Activated CD8-positive, alpha-beta T cell treated with anti-CD3 and anti-CD28 coated beads for 36 hours (primary cell): ENCODE results near the gene PRR29. TPM values are rescaled to one million over a fixed set of nuclear protein-coding genes. Genes with fewer than 3 reads are reported as not detected.

Experiments
- ATAC-seq: fragments of 200-7000 bp; cut with Tn5 transposase; one replicate; pipeline ENCODE4 v1.10.0; 2021; ENCODE audit warnings: mild to moderate bottlenecking, moderate library complexity
- CTCF ChIA-PET: fragments of 350-600 bp; sonication (Branson Sonifier 250); formaldehyde crosslinking; loops from one replicate; lab custom pipeline; 2021; ENCODE audit warnings: antibody characterized with exemption; lab: Charles Lee
- POLR2A ChIA-PET: fragments of 350-600 bp; sonication (Branson Sonifier 250); formaldehyde crosslinking; loops from one replicate; lab custom pipeline; 2021; ENCODE audit warnings: antibody characterized with exemption; lab: Charles Lee
- DNase-seq: peaks from one replicate; pipeline ENCODE4 v3.0.0-alpha.2; 2020
- H3K27ac Mint-ChIP-seq: one replicate; pipeline ENCODE4 v1.8.0; 2021; ENCODE audit warnings: mild to moderate bottlenecking, mixed read lengths
- H3K27me3 Mint-ChIP-seq: one replicate; pipeline ENCODE4 v1.8.0; 2021; ENCODE audit warnings: mixed read lengths
- H3K36me3 Mint-ChIP-seq: one replicate; pipeline ENCODE4 v1.8.0; 2021; ENCODE audit warnings: low read depth, mixed read lengths
- H3K4me1 Mint-ChIP-seq: one replicate; pipeline ENCODE4 v1.8.0; 2021; ENCODE audit warnings: low read depth, mixed read lengths
- H3K4me3 Mint-ChIP-seq: one replicate; pipeline ENCODE4 v1.8.0; 2021; ENCODE audit warnings: mild to moderate bottlenecking, moderate library complexity, mixed read lengths
- H3K9me3 Mint-ChIP-seq: one replicate; pipeline ENCODE4 v1.8.0; 2021; ENCODE audit warnings: mixed read lengths
- CTCF ChIP-seq: fragments of 200-600 bp; IDR thresholded peaks from one replicate; pipeline ENCODE4 v1.8.0; 2022; ENCODE audit warnings: antibody characterized with exemption, mild to moderate bottlenecking
- intact Hi-C: fragments of 100-400 bp; cut with micrococcal nuclease; formaldehyde crosslinking; loops from one replicate; pipeline ENCODE4 v1.10.0; 2022
- total RNA-seq, 2 experiments: library from RNA; stranded (reverse); gene quantifications; one replicate each; pipeline ENCODE4 v1.2.3, GENCODE V29; 2021

Gene PRR29
- total RNA-seq, 2 experiments from 2014 or later = 0.74 to 2.5 TPM

DNA sequence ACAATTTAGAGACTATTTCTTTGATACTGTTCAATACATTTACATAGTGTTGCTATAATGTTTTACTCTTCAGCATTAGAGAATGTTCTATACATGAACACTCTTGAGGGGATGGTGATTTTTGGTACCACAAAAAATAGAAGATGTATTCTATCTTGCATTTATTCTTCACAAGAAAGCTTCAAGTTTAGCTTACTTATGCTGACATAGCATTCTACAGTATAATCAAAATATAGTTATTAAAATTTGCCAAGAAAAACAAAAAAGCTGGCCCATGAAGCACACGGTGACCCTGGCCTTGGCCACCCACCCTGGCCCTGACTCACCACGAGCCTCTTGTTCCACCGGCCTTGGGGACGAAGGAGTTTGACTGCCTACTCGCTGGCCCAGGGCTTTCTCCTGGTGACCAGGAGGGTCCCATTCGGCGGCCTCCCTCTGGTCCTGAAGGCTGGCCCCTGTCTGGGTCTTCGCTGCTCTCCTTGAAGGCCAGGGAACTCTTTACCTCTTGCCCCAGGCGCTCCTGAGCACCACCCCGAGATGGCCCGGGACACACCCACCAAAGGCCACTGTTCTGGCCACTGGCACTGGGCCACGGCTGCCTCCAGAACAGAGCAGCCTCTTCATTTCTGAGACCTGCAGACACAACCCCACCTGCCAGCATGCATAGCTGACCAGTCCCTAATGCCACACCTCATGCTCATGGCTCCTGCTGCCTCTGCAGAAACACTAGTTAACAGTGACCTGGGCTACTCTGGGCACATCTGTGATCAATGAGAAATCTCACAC is 44.7 kb downstream of the PRR29 start:
- Mint-ChIP-seq H3K4me1 (peaks cover 2% of the 10 kb centered on the region), H3K27me3 (no peaks in the 10 kb centered on the region), H3K27ac (no peak overlapping the region), H3K4me3 (no peak overlapping the region), H3K9me3 (no peaks in the 10 kb centered on the region), H3K36me3 (peaks cover 26% of the 10 kb centered on the region)
- ATAC-seq = no peak
- ChIA-PET CTCF (interaction anchor here (0.9 to 3.8 kb wide), 9 partner anchors 9 to 123 kb away, joined by 3 to 29 read pairs (median 5); no protein-coding TSS in a partner anchor), POLR2A (interaction anchor here (1.3 to 1.7 kb wide), 2 partner anchors 11 to 103 kb away, joined by 5 to 8 read pairs; no protein-coding TSS in a partner anchor)
- no peak for TF ChIP-seq CTCF
- no peak for DNase-seq
- intact Hi-C loops = no loop called here

- TF ChIP-seq CTCF = no peak
- ChIA-PET CTCF (interaction anchor here (1.0 to 2.0 kb wide), 5 partner anchors 16 to 237 kb away, joined by 3 to 5 read pairs (median 5); no protein-coding TSS in a partner anchor), POLR2A (interaction anchor here (1.5 kb wide), 1 partner anchor 10 kb away, joined by 4 read pairs; no protein-coding TSS in a partner anchor)
- H3K9me3 Mint-ChIP-seq = no peaks in the 10 kb centered on the region
- no peaks in the 10 kb centered on the region for H3K27me3 Mint-ChIP-seq
- ATAC-seq (no peak), DNase-seq (no peak)
- no peak overlapping the region for H3K27ac Mint-ChIP-seq
- H3K4me3 Mint-ChIP-seq = no peak overlapping the region
- intact Hi-C loops = no loop called here
- peaks cover 9% of the 10 kb centered on the region for H3K4me1 Mint-ChIP-seq
- peaks cover 34% of the 10 kb centered on the region for H3K36me3 Mint-ChIP-seq
These were observed 47.0 kb downstream of the PRR29 start for GRCh38 chr17:64045176-64045575.

DNA sequence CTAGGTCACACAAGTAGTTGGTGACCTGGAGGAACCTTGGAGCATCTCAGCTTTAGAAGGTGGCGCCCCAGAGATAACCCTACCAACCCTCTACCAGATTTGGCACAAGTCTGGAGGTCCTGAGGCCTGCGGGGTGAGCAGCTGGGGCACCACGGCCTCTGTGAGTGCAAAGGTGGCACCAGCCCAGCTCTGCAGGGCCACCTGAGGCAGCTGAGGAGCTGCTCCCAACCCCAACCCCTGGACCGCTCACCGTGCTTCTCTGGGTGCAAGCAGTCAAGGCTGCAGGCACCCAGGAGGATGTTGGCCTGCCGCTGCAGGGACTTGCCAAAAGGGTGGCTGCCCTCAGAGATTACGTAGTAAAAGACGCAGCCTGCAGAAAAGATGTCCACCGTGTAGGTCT is 50.7 kb downstream of the PRR29 start:
- Mint-ChIP-seq H3K9me3 (no peaks in the 10 kb centered on the region), H3K27ac (no peak overlapping the region), H3K4me3 (no peak overlapping the region), H3K36me3 (peaks cover 46% of the 10 kb centered on the region), H3K4me1 (peaks cover 25% of the 10 kb centered on the region), H3K27me3 (no peaks in the 10 kb centered on the region)
- ChIA-PET CTCF (interaction anchor here (0.6 to 5.5 kb wide), 4 partner anchors 15 to 84 kb away, joined by 3 to 32 read pairs (median 14); no protein-coding TSS in a partner anchor), POLR2A (interaction anchor here (0.7 to 3.3 kb wide), 3 partner anchors 8 to 97 kb away, joined by 3 to 18 read pairs (median 3); no protein-coding TSS in a partner anchor)
- ATAC-seq = no peak
- intact Hi-C loops = no loop called here
- DNase-seq = no peak
- no peak for TF ChIP-seq CTCF

DNA sequence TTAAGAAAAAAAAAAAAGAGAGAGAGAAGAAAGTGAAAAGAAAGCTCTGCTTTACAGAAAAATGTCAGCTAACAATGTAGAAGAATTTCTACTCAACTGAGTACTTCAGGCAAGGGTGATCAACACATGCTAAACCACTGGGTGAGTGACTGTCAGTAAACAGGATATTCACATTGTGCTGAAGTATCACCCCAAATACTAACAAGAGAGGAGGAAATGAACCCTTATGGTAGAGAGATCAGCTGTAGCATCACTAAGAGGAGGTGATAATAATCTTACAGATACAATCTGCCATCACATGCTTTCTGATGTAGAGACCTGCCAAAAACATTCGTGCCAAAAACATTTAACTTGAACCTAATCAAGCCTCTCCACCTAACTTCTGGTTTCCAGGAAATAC is 53.0 kb downstream of the PRR29 start:
- Mint-ChIP-seq H3K36me3 (peaks cover 38% of the 10 kb centered on the region), H3K4me3 (no peak overlapping the region)
- intact Hi-C loops = no loop called here

More for the DNA sequence above, 53.0 kb downstream of the PRR29 start:
- Mint-ChIP-seq H3K27me3 (no peaks in the 10 kb centered on the region), H3K9me3 (no peaks in the 10 kb centered on the region), H3K27ac (peak overlapping the region; percentile 81), H3K4me1 (peaks cover 29% of the 10 kb centered on the region)
- DNase-seq = no peak
- no peak for TF ChIP-seq CTCF
- ATAC-seq = peak; percentile 95
- CTCF ChIA-PET = interaction anchor here (0.6 to 5.5 kb wide), 6 partner anchors 9 to 366 kb away, joined by 3 to 32 read pairs (median 8); no protein-coding TSS in a partner anchor
- POLR2A ChIA-PET = interaction anchor here (0.6 to 1.5 kb wide), 6 partner anchors 9 to 95 kb away, joined by 3 to 4 read pairs (median 3); no protein-coding TSS in a partner anchor
